ENCODE measurements around the gene RPUSD1.

DNA sequence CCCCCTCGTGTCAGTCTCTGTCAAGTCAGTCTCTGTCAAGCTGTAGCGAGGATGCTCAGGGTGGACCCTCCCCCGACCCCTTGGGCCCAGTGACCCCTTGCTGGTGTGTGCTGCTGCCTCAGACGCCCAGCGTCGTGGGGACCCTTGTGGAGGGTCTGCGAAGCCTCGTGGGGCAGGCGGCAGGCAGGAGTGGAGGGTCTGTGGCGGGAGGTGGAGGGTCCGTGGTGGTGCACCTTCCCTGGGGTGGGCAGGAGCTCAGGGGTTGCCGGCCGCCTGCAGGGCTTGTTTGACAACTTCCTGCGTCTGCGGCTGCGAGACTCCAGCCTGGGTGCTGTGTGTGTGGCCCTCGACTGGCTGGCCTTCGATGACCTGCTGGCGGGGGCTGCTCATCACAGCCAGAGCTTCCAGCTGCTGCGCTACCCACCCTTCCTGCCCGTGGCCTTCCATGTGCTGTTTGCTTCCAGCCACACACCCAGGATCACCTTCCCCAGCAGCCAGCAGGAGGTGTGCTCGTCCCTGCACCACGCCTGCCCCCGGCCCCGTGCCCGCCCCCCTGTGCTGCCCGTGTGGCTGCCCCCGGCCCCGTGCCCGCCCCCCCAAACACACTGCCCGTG lies 6.8 kb upstream of the RPUSD1 start:
- TF ChIP-seq EZH2 (IDR thresholded peaks at IDR 0.05; ENCODE audit: insufficient read depth, poor library complexity, severe bottlenecking), result no peak
- TF ChIP-seq EZH2phosphoT487 (IDR thresholded peaks at IDR 0.05; ENCODE audit: insufficient read depth, low read depth), result no peak

Measured in GM23248 (cell line).